ENCODE results near the gene ACTG2. TPM values are rescaled to one million over a fixed set of nuclear protein-coding genes. Genes with fewer than 3 reads are reported as not detected.

Gene ACTG2
- total RNA-seq, 1 donor from 2014 or later = 0.62 TPM

DNA sequence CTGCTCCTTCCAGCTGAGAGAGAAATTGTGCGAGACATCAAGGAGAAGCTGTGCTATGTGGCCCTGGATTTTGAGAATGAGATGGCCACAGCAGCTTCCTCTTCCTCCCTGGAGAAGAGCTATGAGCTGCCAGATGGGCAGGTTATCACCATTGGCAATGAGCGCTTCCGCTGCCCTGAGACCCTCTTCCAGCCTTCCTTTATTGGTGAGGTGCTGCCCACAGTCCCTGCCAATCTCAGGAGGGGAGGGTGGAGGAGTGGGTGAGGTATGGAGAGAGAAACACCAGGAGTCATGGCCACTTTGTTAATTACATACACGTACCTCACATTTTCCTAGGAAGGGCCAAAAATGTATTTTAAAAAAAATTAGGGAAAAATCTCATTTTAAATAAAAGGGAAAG is 21.9 kb downstream of the ACTG2 start:
- DNase-seq = no peak

GRCh38 chr2:73915437-73915993 is 22.7 kb downstream of the ACTG2 start:
- no peak for DNase-seq

GRCh38 chr2:73916666-73917065 is 23.9 kb downstream of the ACTG2 start:
- DNase-seq = no peak

GRCh38 chr2:73917296-73917695 is 24.5 kb downstream of the ACTG2 start:
- no peak for DNase-seq

DNA sequence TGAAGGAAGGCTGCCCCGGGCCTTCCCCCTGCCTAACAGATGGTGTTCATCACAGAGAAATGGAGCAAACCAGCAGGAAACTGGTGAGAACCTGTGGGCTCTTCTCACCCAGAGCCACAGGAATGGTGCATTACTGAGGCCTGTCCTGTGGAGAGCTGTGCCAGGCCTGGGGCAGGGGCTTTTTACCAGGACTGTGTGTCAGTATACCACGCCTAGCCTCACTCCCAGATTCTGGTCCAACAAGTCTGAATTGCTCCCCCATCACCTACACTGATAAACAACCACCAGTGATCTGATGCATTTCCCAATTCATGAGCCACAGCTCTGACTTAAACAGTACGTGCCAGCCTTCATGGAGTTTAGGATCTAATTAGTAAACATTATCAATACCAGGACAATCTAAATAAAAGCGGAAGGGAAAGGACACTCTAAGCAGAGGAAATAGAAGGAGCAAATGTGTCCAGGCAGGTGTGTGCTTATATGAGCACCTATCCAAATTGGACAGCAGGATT is 24.9 kb downstream of the ACTG2 start:
- no peak for DNase-seq

- DNase-seq = no peak
Observed at GRCh38 chr2:73918856-73919255, 26.0 kb downstream of the ACTG2 start.

GRCh38 chr2:73919596-73920228 is 26.9 kb downstream of the ACTG2 start:
- DNase-seq = no peak

GRCh38 chr2:73920577-73921545 is 28.1 kb downstream of the ACTG2 start:
- DNase-seq = no peak

GRCh38 chr2:73921581-73921980 is 28.8 kb downstream of the ACTG2 start:
- no peak for DNase-seq

DNA sequence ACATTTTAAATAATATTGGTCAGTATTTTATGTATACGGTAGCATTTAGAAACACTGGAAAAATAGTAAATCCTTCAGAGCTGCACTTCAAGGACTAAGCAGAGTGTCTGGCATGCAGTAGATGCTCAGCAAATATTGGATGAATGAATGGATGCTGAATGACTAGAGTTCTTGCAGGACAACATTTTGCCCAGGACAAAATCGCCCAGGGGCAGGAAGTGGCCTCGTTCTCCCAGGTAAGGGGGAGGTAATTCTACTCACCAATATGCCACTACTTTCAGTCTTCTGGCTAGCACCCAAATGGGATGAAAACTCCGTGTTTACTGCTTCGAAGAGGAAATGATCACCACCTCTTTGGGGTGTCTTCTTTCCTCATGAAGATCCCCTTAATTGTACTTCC is 29.9 kb downstream of the ACTG2 start:
- no peak for DNase-seq

DNA sequence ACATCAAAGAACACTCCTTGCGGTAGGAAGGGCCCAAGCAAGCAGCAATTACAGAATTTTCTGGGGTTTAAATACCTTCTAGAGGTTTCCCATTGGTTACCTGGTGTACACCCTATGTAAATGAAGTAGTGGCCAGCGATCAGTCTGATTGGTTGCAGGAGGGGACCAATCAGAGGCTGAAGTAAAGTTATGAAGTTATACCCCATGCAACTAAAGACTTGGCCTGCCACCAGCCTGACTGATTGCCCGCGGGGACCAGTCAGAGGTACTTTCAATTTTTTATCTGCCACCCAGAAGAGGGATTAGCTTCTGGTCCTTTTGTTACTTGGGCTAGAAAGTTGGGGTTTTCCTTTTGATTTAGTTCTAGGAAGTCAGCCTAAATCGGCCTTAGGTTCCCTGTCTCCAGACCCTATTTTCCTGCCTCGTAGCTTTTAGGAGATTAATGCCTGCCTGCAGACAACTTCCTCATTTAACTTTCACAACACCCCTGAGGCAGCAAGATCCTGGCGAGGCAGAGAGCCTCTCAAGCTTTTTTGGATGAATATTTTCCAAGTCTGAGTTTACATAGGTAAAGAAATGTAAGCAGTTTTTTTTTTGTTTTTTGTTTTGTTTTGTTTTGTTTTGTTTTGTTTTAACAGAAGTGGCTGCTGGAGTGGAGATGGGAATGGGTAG is 32.4 kb downstream of the ACTG2 start:
- DNase-seq = no peak

DNA sequence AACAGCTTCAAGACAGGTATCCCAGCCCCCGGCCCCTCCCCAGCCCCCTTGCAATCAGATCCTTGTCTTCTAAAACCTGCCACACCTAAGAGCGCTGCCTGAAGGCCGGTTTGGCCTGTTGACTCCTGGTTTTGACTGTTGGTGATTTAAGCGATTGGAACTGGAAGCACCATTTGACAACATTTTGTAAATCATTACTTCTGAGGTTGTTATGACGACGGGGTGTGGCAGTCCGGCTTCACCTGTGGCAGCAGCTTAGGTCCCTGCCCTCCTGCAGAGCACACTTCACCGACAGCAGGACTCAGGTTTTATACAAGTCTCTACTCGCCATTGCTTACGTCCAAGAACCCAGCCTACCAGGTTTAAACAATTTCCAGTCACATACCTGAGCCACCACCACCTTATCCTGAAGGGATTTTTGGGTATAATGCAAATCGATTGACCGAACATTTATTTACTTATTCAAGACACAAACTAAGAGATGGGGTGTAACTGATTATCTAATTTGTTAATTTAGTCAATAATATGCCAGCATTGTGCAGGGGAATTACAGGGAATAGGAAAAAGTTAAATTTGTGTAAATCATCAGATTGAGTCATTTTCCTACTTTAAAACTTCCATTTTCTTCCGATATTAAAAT is 33.2 kb downstream of the ACTG2 start:
- no peak for DNase-seq

DNA sequence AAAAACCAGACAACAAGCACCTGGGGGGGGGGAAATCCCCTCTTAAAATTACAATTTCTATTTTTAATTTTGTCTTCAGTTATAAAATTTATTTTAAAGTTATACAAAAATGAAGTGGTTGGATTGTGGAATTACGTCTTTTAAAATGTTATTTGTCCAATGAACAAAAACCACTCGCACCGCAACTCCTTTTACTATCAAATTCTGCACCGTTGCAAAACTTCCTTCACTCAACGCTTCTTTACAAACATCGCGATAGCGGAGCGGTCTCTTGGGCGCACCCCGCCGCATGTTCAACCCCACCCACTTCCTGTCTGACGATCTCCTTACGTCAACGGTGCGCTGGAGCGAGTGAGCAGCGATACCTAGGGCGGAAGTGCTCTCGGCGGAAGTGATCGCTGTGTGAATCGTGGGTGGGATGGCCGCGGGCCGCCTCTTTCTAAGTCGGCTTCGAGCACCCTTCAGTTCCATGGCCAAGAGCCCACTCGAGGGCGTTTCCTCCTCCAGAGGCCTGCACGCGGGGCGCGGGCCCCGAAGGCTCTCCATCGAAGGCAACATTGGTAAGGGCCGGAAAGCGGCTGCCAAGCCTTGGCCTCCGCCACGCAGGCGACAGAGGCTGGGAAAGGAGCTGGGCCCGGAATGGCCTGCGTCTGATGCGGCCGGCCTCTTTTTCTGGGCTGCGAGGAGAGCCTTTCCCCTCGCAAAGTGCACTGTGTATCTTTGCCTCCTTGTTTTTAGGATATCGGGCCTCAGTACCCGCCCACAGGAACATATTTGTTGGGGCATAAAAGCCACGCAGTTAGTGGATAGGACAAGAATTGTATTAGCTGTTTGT is 33.9 kb downstream of the ACTG2 start, which contains the start of gene DGUOK:
TSS of gene DGUOK (plus strand) at position 388 of the 835 bp plus-strand sequence. CDS start at position 419, 31 bp downstream.
- peak; percentile 93 for DNase-seq

DNA sequence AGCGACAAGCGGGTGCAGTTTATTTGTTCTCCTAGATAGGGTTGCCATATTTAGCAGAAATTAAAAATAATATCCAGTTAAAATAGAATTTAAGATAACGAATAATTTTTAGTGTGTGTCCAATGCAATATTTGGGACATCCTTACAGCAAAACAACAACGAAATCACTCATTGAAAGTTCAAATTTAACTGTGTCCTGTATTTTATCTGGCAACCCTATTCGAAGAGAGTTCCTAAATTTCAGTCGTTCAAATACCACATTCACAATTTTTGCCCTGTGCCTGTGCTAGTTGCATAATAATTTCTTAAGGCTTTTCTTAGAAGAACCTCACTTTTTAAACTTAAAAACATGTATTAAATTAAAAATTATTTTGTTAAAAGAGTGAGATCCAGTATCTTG is 34.5 kb downstream of the ACTG2 start:
- no peak for DNase-seq

GRCh38 chr2:73928963-73929347 is 36.1 kb downstream of the ACTG2 start:
- no peak for DNase-seq

- DNase-seq = no peak
Observed at GRCh38 chr2:73930386-73930785, 37.6 kb downstream of the ACTG2 start.

DNA sequence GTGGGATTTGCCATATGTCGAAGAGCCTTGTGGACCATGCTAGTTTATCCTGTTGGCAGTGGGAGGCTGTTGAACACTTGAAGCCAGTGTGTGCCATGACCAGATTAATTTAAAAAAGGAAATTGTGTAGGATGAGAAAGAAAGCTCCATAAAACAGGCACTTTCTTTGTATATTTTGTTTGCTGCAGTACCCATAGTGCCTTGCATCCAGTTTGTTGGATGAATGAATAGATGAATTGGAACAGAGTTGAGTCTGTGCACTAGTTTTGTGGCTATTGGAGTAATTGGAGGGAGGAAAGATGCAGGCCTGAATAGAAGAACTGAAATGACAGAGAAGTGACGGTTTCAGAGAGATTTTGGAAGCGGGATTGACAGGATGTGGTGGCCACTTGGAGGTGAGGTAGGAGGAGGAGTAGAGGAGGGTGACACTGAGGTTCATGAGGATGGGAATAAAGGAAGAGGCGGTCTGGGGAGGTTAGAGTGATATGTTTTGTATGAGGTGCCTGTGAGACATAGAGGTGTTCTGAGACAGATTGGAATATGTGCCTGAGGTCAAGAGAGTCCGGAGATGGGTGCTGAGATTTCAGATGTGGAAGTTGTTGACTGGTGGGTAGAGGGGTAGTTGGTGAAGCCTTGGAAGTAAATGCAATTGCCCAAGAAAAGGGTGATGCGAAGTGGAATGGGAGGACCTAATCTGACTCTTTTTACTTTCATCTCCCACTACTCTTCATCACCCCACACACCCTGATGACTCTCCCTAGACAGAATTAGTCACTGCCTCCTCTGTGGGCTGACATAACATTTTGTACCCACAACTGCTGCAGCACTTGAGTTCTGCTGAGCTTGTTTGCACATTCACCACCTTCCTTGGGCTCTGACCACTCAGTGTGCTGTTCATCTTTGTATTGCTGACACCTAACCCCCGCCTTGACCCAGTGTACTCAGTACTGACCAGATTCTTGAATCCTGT is 39.0 kb downstream of the ACTG2 start:
- peak; percentile 12 for DNase-seq

GRCh38 chr2:73933194-73933593 is 40.4 kb downstream of the ACTG2 start:
- no peak for DNase-seq

DNA sequence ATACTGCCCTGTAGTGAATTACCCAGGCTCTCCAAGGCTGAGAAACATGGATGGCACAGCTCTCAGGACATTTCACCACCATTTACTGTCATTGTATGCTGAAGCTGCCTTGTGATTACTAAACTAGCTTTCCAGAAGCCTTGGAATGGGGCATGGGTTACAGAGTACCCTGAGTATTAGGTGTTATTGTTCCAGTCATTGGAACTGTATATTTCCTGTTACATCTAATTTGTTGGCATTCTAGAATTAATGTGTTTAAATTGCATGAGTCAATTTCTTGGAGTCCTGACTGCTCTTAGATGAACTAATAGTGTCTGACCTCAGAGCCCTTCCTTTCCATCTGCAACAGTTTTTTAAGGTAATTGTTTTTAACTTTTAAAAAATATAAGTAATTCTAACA is 42.8 kb downstream of the ACTG2 start:
- no peak for DNase-seq

Data from occipital lobe (tissue), 2 donors.